Measurements from ENCODE around the gene CDH8. TPM values are rescaled to one million over a fixed set of nuclear protein-coding genes. Genes with fewer than 3 reads are reported as not detected.

Gene CDH8
- total RNA-seq, 1 experiment from 2014 or later, result 0.42 TPM

- Mint-ChIP-seq H3K4me1 (ENCODE audit: insufficient read depth, unreplicated experiment) (no peaks in the 10 kb centered on the region), H3K9me3 (ENCODE audit: unreplicated experiment) (no peaks in the 10 kb centered on the region), H3K27ac (ENCODE audit: low read depth, unreplicated experiment) (no peak overlapping the region), H3K4me3 (ENCODE audit: unreplicated experiment) (no peak overlapping the region), H3K27me3 (ENCODE audit: insufficient read depth, unreplicated experiment) (peaks cover 43% of the 10 kb centered on the region), H3K36me3 (ENCODE audit: insufficient read depth, unreplicated experiment) (no peaks in the 10 kb centered on the region)
- BruUV-seq (replicated peaks), result no TSS peak
- POLR2A ChIA-PET, result interaction anchor here (0.6 kb wide), 1 partner anchor 13 kb away, joined by 3 read pairs; no protein-coding TSS in a partner anchor
- no peak for TF ChIP-seq CTCF (IDR thresholded peaks at IDR 0.05; ENCODE audit: unreplicated experiment)
- CTCF ChIA-PET, result no interaction called here
- intact Hi-C loops (cut with micrococcal nuclease), result no loop called here
- DNase-seq (ENCODE audit: unreplicated experiment), result no peak
Observed at GRCh38 chr16:61836804-61837393, 199.3 kb downstream of the CDH8 start.

- H3K4me1 Mint-ChIP-seq (ENCODE audit: insufficient read depth, unreplicated experiment), result no peaks in the 10 kb centered on the region
- no peak for DNase-seq (ENCODE audit: unreplicated experiment)
- peaks cover 32% of the 10 kb centered on the region for H3K27me3 Mint-ChIP-seq (ENCODE audit: insufficient read depth, unreplicated experiment)
- ChIA-PET POLR2A (no interaction called here), CTCF (no interaction called here)
- H3K36me3 Mint-ChIP-seq (ENCODE audit: insufficient read depth, unreplicated experiment), result no peaks in the 10 kb centered on the region
- no peaks in the 10 kb centered on the region for H3K9me3 Mint-ChIP-seq (ENCODE audit: unreplicated experiment)
- H3K27ac Mint-ChIP-seq (ENCODE audit: low read depth, unreplicated experiment), result no peak overlapping the region
- no peak overlapping the region for H3K4me3 Mint-ChIP-seq (ENCODE audit: unreplicated experiment)
- intact Hi-C loops (cut with micrococcal nuclease), result no loop called here
- no peak for TF ChIP-seq CTCF (IDR thresholded peaks at IDR 0.05; ENCODE audit: unreplicated experiment)
- no TSS peak for BruUV-seq (replicated peaks)
Observed at GRCh38 chr16:61834082-61834481, 202.2 kb downstream of the CDH8 start.

- Mint-ChIP-seq H3K4me3 (ENCODE audit: unreplicated experiment) (no peak overlapping the region), H3K36me3 (ENCODE audit: insufficient read depth, unreplicated experiment) (no peaks in the 10 kb centered on the region), H3K4me1 (ENCODE audit: insufficient read depth, unreplicated experiment) (no peaks in the 10 kb centered on the region), H3K27ac (ENCODE audit: low read depth, unreplicated experiment) (no peak overlapping the region), H3K9me3 (ENCODE audit: unreplicated experiment) (no peaks in the 10 kb centered on the region), H3K27me3 (ENCODE audit: insufficient read depth, unreplicated experiment) (peaks cover 10% of the 10 kb centered on the region)
- DNase-seq (ENCODE audit: unreplicated experiment), result no peak
- no peak for TF ChIP-seq CTCF (IDR thresholded peaks at IDR 0.05; ENCODE audit: unreplicated experiment)
- ChIA-PET POLR2A (interaction anchor here (0.5 to 1.1 kb wide), 2 partner anchors 60 to 65 kb away, joined by 3 read pairs; no protein-coding TSS in a partner anchor), CTCF (no interaction called here)
- BruUV-seq (replicated peaks), result no TSS peak
- intact Hi-C loops (cut with micrococcal nuclease), result no loop called here
Observed at GRCh38 chr16:61831351-61831917, 204.8 kb downstream of the CDH8 start.

- ChIA-PET POLR2A (no interaction called here), CTCF (no interaction called here)
- no peaks in the 10 kb centered on the region for H3K4me1 Mint-ChIP-seq (ENCODE audit: insufficient read depth, unreplicated experiment)
- no peak overlapping the region for H3K27ac Mint-ChIP-seq (ENCODE audit: low read depth, unreplicated experiment)
- no peaks in the 10 kb centered on the region for H3K27me3 Mint-ChIP-seq (ENCODE audit: insufficient read depth, unreplicated experiment)
- no TSS peak for BruUV-seq (replicated peaks)
- intact Hi-C loops (cut with micrococcal nuclease), result no loop called here
- H3K36me3 Mint-ChIP-seq (ENCODE audit: insufficient read depth, unreplicated experiment), result no peaks in the 10 kb centered on the region
- no peak for DNase-seq (ENCODE audit: unreplicated experiment)
- TF ChIP-seq CTCF (IDR thresholded peaks at IDR 0.05; ENCODE audit: unreplicated experiment), result no peak
- no peak overlapping the region for H3K4me3 Mint-ChIP-seq (ENCODE audit: unreplicated experiment)
- H3K9me3 Mint-ChIP-seq (ENCODE audit: unreplicated experiment), result no peaks in the 10 kb centered on the region
Observed at GRCh38 chr16:61829631-61830030, 206.6 kb downstream of the CDH8 start.
